NCI-H2029 treated with DMSO at 0.1 percent for 48 hours (cell line): Measurements from ENCODE around the gene GTF2F2.
"Not testable (repeated sequence)": the region's sequence is repeated elsewhere in the genome, so short reads cannot be mapped to it uniquely, and the experiment has no call there.

Source experiments
- DNase-seq: peaks from one replicate; lab custom pipeline; 2025; lab: John Stamatoyannopoulos, UW

GTF2F2 gene

GRCh38 chr13:45255247-45255987 is 135.1 kb downstream of the GTF2F2 start:
- DNase-seq = no peak

GRCh38 chr13:45256254-45256653 is 135.9 kb downstream of the GTF2F2 start:
- no peak for DNase-seq

GRCh38 chr13:45257638-45258333 is 137.5 kb downstream of the GTF2F2 start:
- DNase-seq = no peak

GRCh38 chr13:45258334-45258675 is 138.0 kb downstream of the GTF2F2 start:
- DNase-seq = no peak

GRCh38 chr13:45267215-45267614 is 146.9 kb downstream of the GTF2F2 start:
- DNase-seq = no peak

GRCh38 chr13:45269204-45269603 is 148.9 kb downstream of the GTF2F2 start:
- DNase-seq = no peak

- DNase-seq = no peak
These were observed 156.6 kb downstream of the GTF2F2 start for GRCh38 chr13:45276913-45277312.

GRCh38 chr13:45278096-45278645 is 157.9 kb downstream of the GTF2F2 start:
- DNase-seq = no peak

GRCh38 chr13:45280011-45280410 is 159.7 kb downstream of the GTF2F2 start:
- DNase-seq = no peak

GRCh38 chr13:45280751-45281634 is 160.7 kb downstream of the GTF2F2 start:
- DNase-seq = peak; percentile 14

- DNase-seq = no peak
These were observed 162.7 kb downstream of the GTF2F2 start for GRCh38 chr13:45282994-45283393.

- DNase-seq = no peak
These were observed 169.7 kb downstream of the GTF2F2 start for GRCh38 chr13:45289936-45290563.

- DNase-seq = peak; percentile 30
These were observed 171.9 kb downstream of the GTF2F2 start for GRCh38 chr13:45292176-45292575.

- DNase-seq = no peak
These were observed 175.2 kb downstream of the GTF2F2 start for GRCh38 chr13:45295536-45295935.

- no peak for DNase-seq
These were observed 175.9 kb downstream of the GTF2F2 start for GRCh38 chr13:45296259-45296658.

- no peak for DNase-seq
These were observed 177.3 kb downstream of the GTF2F2 start for GRCh38 chr13:45297456-45298205.

- no peak for DNase-seq
These were observed 177.8 kb downstream of the GTF2F2 start for GRCh38 chr13:45298206-45298505.

GRCh38 chr13:45298550-45298949 is 178.2 kb downstream of the GTF2F2 start:
- DNase-seq = not testable (repeated sequence)

GRCh38 chr13:45299194-45299593 is 178.9 kb downstream of the GTF2F2 start:
- no peak for DNase-seq

- no peak for DNase-seq
These were observed 180.1 kb downstream of the GTF2F2 start for GRCh38 chr13:45300190-45300985.

GRCh38 chr13:45301263-45301662 is 181.0 kb downstream of the GTF2F2 start:
- DNase-seq = no peak
